Measurements from ENCODE around the gene GLT6D1.
"Not testable (repeated sequence)": the region's sequence is repeated elsewhere in the genome, so short reads cannot be mapped to it uniquely, and the experiment has no call there.

Gene GLT6D1

DNA sequence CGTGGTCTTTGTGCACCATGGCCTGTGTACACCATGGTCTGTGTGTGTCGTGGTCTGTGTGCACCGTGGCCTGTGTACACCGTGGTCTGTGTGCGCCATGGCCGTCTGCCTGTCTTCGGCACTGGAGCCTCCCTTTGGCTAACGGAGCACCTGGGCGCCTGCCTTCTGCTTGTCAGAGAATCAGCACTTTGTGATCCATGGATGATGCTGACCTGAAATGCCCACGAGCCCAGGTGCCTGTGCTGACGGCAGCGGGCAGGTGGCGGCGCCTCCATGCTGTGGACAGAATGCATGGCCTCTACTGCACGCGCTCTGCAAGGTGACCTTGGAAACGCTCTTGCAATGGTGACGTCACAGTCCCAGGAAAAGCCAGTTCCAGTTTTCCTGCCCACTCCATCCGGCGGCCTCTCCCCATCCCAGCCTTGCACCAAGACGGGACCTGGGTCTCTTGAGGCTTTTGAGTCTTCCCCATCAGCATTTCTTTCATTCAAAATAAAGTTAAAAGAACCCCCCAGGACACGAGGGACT lies 38.4 kb upstream of the GLT6D1 start:
- Histone ChIP-seq H3K4me1 (no peaks in the 10 kb centered on the region), H2AFZ (no peak overlapping the region), H3K36me3 (ENCODE audit: control insufficient read depth, insufficient read depth, low read length) (no peaks in the 10 kb centered on the region), H3K4me2 (ENCODE audit: low read length) (no peak overlapping the region), H3K4me3 (ENCODE audit: low read depth, low read length) (no peak overlapping the region), H3K27ac (no peak overlapping the region), H3K79me2 (no peaks in the 10 kb centered on the region), H3K9me3 (ENCODE audit: control insufficient read depth, low read length) (no peaks in the 10 kb centered on the region), H3K9ac (no peak overlapping the region), H3K27me3 (ENCODE audit: control insufficient read depth, insufficient read depth, low read length) (no peaks in the 10 kb centered on the region)
- TF ChIP-seq, protein P1, sequence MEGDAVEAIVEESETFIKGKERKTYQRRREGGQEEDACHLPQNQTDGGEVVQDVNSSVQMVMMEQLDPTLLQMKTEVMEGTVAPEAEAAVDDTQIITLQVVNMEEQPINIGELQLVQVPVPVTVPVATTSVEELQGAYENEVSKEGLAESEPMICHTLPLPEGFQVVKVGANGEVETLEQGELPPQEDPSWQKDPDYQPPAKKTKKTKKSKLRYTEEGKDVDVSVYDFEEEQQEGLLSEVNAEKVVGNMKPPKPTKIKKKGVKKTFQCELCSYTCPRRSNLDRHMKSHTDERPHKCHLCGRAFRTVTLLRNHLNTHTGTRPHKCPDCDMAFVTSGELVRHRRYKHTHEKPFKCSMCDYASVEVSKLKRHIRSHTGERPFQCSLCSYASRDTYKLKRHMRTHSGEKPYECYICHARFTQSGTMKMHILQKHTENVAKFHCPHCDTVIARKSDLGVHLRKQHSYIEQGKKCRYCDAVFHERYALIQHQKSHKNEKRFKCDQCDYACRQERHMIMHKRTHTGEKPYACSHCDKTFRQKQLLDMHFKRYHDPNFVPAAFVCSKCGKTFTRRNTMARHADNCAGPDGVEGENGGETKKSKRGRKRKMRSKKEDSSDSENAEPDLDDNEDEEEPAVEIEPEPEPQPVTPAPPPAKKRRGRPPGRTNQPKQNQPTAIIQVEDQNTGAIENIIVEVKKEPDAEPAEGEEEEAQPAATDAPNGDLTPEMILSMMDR (IDR thresholded peaks at IDR 0.05): no peak

DNA sequence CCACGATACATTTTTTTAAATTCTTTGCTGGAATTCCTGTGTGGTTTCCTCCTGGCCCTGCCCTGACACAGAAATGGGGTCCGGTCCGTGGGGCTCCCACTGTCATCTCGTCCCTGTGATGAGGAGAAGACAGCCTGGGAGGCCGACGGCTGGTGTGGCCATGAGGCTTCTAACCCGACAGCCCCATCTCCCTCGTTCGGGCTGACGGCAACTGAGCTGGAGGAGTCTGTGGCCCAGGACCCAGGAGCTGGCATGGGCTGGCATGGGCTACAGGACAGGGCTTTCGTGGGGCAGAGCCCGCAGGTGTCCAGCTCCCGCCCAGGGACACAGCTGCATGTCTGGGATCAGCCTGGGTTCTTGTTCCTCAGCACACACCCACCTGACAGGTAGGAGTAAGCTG lies 37.6 kb upstream of the GLT6D1 start:
- Histone ChIP-seq H3K4me1 (no peaks in the 10 kb centered on the region), H3K36me3 (ENCODE audit: control insufficient read depth, insufficient read depth, low read length) (no peaks in the 10 kb centered on the region), H3K9me3 (ENCODE audit: control insufficient read depth, low read length) (no peaks in the 10 kb centered on the region), H3K27ac (no peak overlapping the region), H3K79me2 (no peaks in the 10 kb centered on the region), H3K4me2 (ENCODE audit: low read length) (no peak overlapping the region), H3K27me3 (ENCODE audit: control insufficient read depth, insufficient read depth, low read length) (no peaks in the 10 kb centered on the region), H3K9ac (no peak overlapping the region), H2AFZ (no peak overlapping the region), H3K4me3 (ENCODE audit: low read depth, low read length) (no peak overlapping the region)
- TF ChIP-seq, protein P1 (IDR thresholded peaks at IDR 0.05): no peak

DNA sequence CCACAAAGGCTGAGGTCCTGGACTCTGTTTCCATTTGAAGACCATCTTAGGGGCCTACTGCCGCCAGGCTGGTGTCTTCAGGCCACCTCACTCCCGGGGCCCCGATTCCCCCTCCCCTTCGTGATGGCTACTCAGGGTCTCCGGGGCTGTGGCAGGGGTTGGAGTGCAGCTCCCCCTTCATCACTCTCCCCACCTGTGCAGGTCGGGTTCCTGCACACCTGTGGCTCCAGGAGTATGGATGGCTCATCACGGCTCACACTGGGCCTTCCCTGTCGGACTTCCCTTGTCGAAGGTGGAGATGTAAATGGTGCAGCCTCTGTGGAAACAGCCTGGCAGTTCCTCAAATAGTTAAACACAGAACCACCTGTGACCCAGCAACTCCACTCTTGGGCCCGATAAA lies 35.6 kb upstream of the GLT6D1 start:
- no peaks in the 10 kb centered on the region for H3K9me3 ChIP-seq (ENCODE audit: control insufficient read depth, low read length)
- TF ChIP-seq, protein P1 (IDR thresholded peaks at IDR 0.05): no peak

DNA sequence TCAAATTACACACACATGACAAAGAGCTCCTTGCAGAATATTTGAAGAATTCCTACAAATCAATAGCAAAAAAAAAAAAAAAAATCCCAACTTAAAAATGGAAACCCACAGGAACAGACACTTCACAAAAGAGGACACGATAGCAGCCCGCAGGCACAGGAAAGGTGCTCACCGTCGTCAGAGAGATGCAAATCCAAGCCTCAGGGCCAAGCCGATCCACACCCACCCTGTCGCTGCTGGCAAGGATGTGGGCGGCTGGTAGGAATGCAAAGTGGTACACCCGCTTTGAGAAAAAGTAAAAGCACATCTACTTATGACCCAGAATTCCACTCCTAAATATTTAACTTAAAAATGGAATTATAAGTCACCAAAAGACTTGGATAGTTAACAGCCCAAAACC lies 34.6 kb upstream of the GLT6D1 start:
- no peak overlapping the region for H3K27ac ChIP-seq

More for the DNA sequence above, 35.6 kb upstream of the GLT6D1 start:
- H2AFZ ChIP-seq: no peak overlapping the region
- H3K79me2 ChIP-seq: no peaks in the 10 kb centered on the region
- H3K36me3 ChIP-seq (ENCODE audit: control insufficient read depth, insufficient read depth, low read length): no peaks in the 10 kb centered on the region
- no peak overlapping the region for H3K4me3 ChIP-seq (ENCODE audit: low read depth, low read length)
- no peak overlapping the region for H3K27ac ChIP-seq
- H3K27me3 ChIP-seq (ENCODE audit: control insufficient read depth, insufficient read depth, low read length): no peaks in the 10 kb centered on the region
- H3K4me2 ChIP-seq (ENCODE audit: low read length): no peak overlapping the region
- no peaks in the 10 kb centered on the region for H3K4me1 ChIP-seq
- no peak overlapping the region for H3K9ac ChIP-seq

DNA sequence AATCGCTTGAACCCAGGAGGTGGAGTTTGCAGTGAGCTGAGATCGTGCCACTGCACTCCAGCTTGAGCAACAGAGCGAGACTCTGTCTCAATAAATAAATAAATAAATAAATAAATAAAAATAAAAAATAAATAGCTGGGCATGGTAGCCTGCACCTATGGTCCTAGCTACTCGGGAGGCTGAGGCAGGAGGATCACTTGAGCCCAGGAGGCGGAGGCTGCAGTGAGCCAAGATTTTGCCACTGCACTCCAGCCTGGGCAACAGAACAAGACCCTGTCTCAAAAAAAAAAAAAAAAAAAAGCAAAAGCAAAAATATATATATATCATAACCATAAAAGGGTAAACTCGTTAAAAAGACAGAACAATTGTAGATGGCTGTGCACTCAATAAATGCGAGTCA lies 33.4 kb upstream of the GLT6D1 start:
- H3K36me3 ChIP-seq (ENCODE audit: control insufficient read depth, insufficient read depth, low read length); H3K27ac ChIP-seq; H3K27me3 ChIP-seq (ENCODE audit: control insufficient read depth, insufficient read depth, low read length); H3K79me2 ChIP-seq; H3K9ac ChIP-seq; H3K9me3 ChIP-seq (ENCODE audit: control insufficient read depth, low read length); H3K4me3 ChIP-seq (ENCODE audit: low read depth, low read length); H3K4me1 ChIP-seq; H2AFZ ChIP-seq; H3K4me2 ChIP-seq (ENCODE audit: low read length): not testable (repeated sequence)

More for the DNA sequence above, 34.6 kb upstream of the GLT6D1 start:
- H3K4me2 ChIP-seq (ENCODE audit: low read length): no peak overlapping the region
- H3K9me3 ChIP-seq (ENCODE audit: control insufficient read depth, low read length): no peaks in the 10 kb centered on the region
- no peak overlapping the region for H3K9ac ChIP-seq
- H3K27me3 ChIP-seq (ENCODE audit: control insufficient read depth, insufficient read depth, low read length): no peaks in the 10 kb centered on the region
- H2AFZ ChIP-seq: no peak overlapping the region
- no peaks in the 10 kb centered on the region for H3K36me3 ChIP-seq (ENCODE audit: control insufficient read depth, insufficient read depth, low read length)
- TF ChIP-seq, protein P1 (IDR thresholded peaks at IDR 0.05): no peak
- H3K4me1 ChIP-seq: no peaks in the 10 kb centered on the region
- no peaks in the 10 kb centered on the region for H3K79me2 ChIP-seq
- H3K4me3 ChIP-seq (ENCODE audit: low read depth, low read length): no peak overlapping the region
